Right lobe of liver (tissue), 5 donors: ENCODE data around the gene SEPTIN10. TPM values are rescaled to one million over a fixed set of nuclear protein-coding genes. Genes with fewer than 3 reads are reported as not detected.

Source experiments
- total RNA-seq, 6 experiments: library from RNA; depleted of rRNA in 2 of 6; stranded (reverse); fragments of >200 nt in 2 of 6; fragmentation: NEBNext Ultra II Directional in 3 of 6; extraction: Animal tissue kit (Norgen Biotek cat#: 25700) in 3 of 6; gene quantifications; one replicate each; pipeline versions ENCODE4 v1.1.0 to v1.2.4, GENCODE V29; 2016 to 2023
- donor health status: DM: no; HTN: no; CAD: no.
- donor health status: DM: no; HTN: no; CAD: no.
- donor health status: DM: no; HTN: yes; CAD: no.
- donor health status: DM: no; HTN: yes; CAD: no.

The SEPTIN10 gene
- total RNA-seq, 6 experiments from 2014 or later = 34.6 to 52.8 (median 40.8) TPM

Other genes starting within 250 kb of the SEPTIN10 start
- gene SOWAHC, start 398 bp upstream of the SEPTIN10 start, total RNA-seq = 10 to 100 TPM; 13.0 to 55.1 (median 34.4) TPM
- 10 to 100 TPM in 4 of 6 experiments, 1 to 10 TPM in 2; 7.1 to 25.9 (median 18.4) TPM for gene RGPD5, start 180.3 kb upstream of the SEPTIN10 start, total RNA-seq